Endothelial cell of hepatic sinusoid (primary cell): ENCODE results near the gene URI1.

Source experiments
- in situ Hi-C: cut with HindIII; loops from 2 replicates; pipeline ENCODE4 v1.10.0; 2017; ENCODE audit warnings: low sequenced_read_pairs

Gene URI1

DNA sequence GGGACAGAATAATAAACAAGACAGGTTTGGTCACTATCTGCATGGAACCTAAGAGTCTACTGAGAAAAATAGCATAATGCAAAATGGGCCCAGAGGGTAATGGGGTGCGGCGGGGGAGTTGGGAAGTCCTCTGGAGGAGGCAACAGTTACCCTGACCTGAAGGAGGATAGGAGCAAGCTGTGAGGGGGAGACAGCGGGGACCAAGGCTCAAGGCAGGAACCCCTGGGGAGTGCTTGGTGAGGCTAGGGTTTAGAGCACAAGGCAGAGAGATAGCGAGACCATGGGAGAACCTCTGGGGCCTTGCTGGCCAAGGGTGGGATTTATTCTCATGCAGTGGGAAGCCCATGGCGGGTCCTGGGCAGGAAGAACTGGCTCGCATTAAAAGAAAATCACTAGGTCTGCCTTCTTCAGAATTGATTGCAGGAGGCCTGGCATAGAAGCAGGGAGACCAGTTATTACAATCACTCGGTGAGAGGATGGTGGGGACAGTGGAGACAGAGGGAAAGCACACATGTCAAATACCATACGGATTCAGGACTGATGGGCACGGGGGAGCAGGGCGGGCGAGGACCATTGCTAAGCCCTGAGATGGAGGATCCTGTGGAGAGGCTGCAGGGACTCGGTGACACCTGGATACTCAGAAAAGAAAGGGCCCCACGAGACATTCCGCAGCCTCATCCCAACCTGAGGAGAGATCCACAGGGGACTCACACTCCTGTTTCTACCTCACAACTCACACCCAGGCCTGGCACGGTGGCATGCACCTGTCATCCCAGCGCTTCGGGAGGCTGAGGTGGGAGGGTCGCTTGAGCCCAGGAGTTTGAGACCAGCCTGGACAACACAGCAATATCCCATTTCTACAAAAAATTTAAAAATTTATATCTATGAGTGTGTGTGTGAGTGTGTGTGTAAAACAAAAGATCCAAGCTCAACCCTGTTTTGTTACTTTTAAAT is 110.4 kb downstream of the URI1 start:
- in situ Hi-C loops, result no loop called here

GRCh38 chr19:30053558-30053957 is 111.5 kb downstream of the URI1 start:
- in situ Hi-C loops, result no loop called here

DNA sequence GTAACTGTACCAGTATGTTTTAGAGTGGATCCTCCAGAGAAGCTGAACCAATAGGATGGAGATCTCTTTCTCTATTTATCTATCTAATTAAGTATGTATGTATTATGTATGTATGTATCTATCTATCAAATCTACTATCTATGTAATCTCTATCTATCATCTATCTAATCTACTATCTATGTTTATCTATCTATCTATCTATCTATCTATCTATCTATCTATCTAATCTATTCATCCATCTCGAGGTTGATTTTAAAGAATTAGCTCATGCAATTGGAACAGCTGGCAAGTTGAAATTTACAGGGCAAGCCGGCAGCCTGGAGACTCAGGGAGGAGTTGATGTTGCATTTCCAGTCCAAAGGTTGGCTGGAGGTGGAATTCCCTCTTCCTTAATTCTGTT is 112.2 kb downstream of the URI1 start:
- in situ Hi-C loops, result no loop called here

GRCh38 chr19:30056580-30056979 is 114.5 kb downstream of the URI1 start:
- in situ Hi-C loops, result no loop called here

GRCh38 chr19:30059741-30060457 is 117.9 kb downstream of the URI1 start:
- in situ Hi-C loops, result no loop called here

DNA sequence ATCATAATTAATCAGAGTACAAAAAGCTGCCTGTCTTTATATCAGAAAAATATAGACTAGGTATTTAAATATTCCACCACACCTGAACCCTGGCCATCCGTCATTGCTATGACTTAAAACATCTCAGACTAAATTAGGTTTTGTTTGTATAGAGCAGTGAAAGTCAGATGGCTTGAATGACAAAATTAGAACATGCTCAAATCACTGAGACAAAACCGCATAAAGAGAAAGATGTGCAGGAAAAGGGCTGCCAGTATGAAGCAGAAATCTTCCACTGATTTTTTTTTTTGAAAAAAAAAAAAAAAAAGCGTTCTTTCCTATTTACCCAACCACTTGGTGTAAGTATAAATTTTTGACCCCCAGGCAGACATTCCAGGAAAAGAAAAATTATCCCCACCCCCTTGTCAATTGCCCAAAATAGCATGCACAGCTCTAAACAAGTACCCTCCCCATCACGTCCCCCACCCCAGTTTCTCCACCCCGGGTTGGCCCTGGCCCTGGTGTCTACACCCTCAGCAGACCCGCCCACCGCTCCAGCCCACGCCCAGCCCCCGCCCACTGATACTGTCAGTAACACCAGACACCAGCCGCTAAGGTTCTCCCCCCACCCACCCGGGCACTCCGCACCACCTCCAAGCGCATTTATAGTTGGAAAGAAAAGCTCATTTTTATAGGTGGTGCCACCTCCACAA is 118.6 kb downstream of the URI1 start:
- in situ Hi-C loops, result no loop called here

DNA sequence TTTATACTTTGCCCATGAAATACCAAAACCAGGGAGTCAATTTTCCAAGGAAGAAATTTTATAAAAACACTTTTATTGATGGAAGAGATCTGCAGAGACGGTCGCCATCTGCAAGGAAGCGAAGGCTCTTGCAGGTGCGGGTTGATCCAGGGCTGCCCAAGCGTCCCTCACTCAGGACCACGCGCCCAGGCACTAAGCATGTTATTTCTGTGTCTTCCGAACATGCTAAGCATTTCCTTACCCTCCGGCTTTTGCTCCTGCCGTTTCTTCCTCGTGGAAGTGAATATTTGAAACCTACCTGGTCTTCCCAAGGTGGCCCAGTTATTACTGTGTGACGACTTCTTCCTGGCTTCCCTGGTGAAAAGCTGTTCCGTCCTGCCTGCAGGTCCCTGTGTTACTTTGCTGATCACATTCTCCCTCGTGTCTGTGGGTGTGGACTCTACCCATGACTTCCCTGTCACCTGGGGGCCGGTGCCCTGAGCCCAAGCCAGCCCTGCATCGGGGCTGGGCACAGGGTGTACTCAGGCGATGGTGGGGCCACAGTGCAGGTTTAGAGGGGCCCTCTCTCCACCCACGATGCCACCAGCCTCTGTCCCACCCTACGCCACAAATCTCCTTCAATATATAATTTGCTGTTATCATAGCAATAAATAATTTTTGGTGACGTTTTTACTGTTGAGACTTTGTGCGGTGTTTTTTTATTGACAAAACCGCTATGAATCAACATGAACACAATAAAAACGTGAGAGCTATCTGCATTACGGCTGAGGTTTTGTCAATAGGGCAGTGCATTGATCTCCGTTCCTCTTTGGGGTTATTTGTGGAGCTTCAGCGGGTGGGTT is 119.4 kb downstream of the URI1 start:
- in situ Hi-C loops, result no loop called here

GRCh38 chr19:30062065-30062906 is 120.2 kb downstream of the URI1 start:
- in situ Hi-C loops, result no loop called here

DNA sequence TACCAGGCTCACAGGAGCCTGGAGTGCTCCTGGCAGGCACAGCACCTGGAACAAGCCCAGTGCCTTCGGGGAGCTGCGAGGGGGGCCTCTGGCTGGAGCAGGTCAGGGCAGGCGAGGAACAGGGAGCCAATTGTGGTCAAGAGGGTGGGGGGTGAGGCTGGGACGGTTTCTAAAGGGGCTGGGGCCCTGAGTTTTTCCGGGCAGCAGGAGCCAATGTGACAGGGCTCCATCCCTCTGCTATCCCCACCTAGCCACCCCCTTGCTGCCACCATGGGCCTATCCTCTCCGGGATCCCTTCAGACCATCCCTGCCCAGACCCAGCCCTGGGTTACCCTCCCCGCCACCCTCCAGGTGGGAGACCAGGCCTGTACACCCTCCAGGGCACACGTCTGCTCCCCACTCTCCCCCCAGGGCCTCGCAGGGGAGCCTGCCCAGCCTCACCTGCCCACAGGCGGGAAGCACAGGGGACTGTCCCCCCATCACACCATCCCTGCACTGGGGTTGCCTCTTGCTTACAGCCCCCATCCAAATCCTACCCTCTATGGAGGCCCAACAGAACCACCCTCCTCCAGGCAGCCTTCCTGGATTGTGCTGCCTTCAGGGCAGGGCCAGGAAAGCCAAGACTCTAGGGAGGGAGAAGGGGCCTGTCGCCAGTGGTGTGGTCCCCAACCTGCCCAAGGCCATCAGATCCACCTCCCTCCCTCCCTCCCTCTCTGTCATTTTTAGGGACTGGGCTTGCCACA is 121.0 kb downstream of the URI1 start:
- in situ Hi-C loops, result no loop called here

GRCh38 chr19:30063650-30064347 is 121.8 kb downstream of the URI1 start:
- in situ Hi-C loops, result no loop called here

GRCh38 chr19:30064348-30064699 is 122.3 kb downstream of the URI1 start:
- in situ Hi-C loops, result no loop called here

GRCh38 chr19:30064771-30065494 is 122.9 kb downstream of the URI1 start:
- in situ Hi-C loops, result no loop called here

GRCh38 chr19:30065680-30066606 is 123.9 kb downstream of the URI1 start:
- in situ Hi-C loops, result no loop called here
